ENCODE measurements around the gene NR4A2. TPM values are rescaled to one million over a fixed set of nuclear protein-coding genes. Genes with fewer than 3 reads are reported as not detected.
"Not testable (repeated sequence)": the region's sequence is repeated elsewhere in the genome, so short reads cannot be mapped to it uniquely, and the experiment has no call there.

The NR4A2 gene
- total RNA-seq, 2 experiments from 2014 or later, result 47.7 to 49.9 TPM

DNA sequence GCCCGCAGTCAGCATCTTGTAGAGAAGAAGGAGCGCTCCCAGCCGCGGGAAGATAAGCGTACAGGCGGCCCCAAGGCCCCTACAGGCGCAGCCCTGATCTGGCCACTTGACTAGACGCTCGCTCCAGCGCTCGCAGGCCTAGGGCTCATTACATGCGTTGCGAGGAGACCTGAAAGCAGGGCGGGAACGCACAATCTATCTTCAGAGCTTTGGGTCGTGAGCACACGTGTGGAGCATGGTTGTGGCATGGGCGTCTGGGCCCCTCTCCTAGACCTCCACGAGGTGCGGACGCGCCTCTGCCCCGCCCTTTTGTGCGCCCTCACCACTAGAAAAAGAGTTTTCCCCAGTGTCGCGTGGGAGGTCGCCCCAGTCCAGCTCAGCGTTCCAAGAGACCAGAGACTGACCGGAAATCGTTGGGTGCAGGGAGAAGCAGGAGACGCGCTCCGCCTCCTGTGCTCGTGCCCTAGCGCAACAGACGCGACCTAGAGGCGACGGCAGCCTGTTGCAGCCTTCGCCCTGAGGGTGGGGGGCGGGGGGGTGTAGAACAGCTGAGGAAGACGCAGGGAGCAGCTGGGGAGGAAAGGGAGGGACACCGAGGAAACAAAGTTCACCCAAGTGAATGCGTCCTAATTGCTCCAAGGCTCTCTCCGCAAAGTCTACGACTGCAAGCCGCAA lies 12.6 kb downstream of the NR4A2 start:
- Mint-ChIP-seq H3K36me3 (peaks cover 27% of the 10 kb centered on the region), H3K4me1 (peaks cover 41% of the 10 kb centered on the region), H3K27ac (no peak overlapping the region), H3K9me3 (no peaks in the 10 kb centered on the region), H3K4me3 (peak overlapping the region; percentile 52), H3K27me3 (peaks cover 88% of the 10 kb centered on the region)
- no peak for DNase-seq

GRCh38 chr2:156317631-156318030 lies 14.9 kb downstream of the NR4A2 start:
- Mint-ChIP-seq H3K4me3 (no peak overlapping the region), H3K9me3 (no peaks in the 10 kb centered on the region), H3K36me3 (peaks cover 7% of the 10 kb centered on the region)

DNA sequence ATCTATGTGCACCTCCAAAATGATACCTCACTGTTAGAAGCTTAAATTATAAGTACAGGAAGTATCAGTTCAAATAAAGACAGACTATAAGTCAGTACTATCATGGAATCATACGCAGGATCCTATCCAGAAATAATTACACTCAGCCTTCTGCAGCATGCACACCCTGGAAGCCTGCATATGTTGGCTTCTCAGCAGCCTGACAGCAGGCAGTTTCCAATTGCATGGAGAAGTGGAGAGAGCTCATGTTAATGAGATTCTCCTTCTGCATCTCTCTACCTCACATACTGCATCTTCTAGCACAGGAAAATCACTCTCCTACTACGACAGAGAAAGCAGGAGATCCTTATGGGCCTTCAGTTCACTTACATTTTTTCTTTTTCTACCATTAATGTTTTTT lies 20.5 kb downstream of the NR4A2 start:
- H3K4me3 Mint-ChIP-seq, result no peak overlapping the region
- H3K36me3 Mint-ChIP-seq, result no peaks in the 10 kb centered on the region
- no peak overlapping the region for H3K27ac Mint-ChIP-seq
- no peaks in the 10 kb centered on the region for H3K9me3 Mint-ChIP-seq
- peaks cover 61% of the 10 kb centered on the region for H3K27me3 Mint-ChIP-seq
- H3K4me1 Mint-ChIP-seq, result peaks cover 10% of the 10 kb centered on the region
- no peak for DNase-seq

More at GRCh38 chr2:156317631-156318030, 14.9 kb downstream of the NR4A2 start:
- no peak overlapping the region for H3K27ac Mint-ChIP-seq
- DNase-seq, result no peak
- H3K27me3 Mint-ChIP-seq, result peaks cover 91% of the 10 kb centered on the region
- peaks cover 28% of the 10 kb centered on the region for H3K4me1 Mint-ChIP-seq

- H3K4me1 Mint-ChIP-seq, result peaks cover 10% of the 10 kb centered on the region
- no peak for DNase-seq
- H3K27me3 Mint-ChIP-seq, result peaks cover 61% of the 10 kb centered on the region
- no peaks in the 10 kb centered on the region for H3K36me3 Mint-ChIP-seq
- no peaks in the 10 kb centered on the region for H3K9me3 Mint-ChIP-seq
- no peak overlapping the region for H3K4me3 Mint-ChIP-seq
- no peak overlapping the region for H3K27ac Mint-ChIP-seq
Observed at GRCh38 chr2:156310773-156311172, 21.7 kb downstream of the NR4A2 start.

GRCh38 chr2:156309917-156310316 lies 22.6 kb downstream of the NR4A2 start:
- Mint-ChIP-seq H3K4me1 (peaks cover 10% of the 10 kb centered on the region), H3K36me3 (no peaks in the 10 kb centered on the region), H3K9me3 (no peaks in the 10 kb centered on the region), H3K27ac (no peak overlapping the region), H3K4me3 (no peak overlapping the region), H3K27me3 (peaks cover 61% of the 10 kb centered on the region)
- DNase-seq, result no peak

DNA sequence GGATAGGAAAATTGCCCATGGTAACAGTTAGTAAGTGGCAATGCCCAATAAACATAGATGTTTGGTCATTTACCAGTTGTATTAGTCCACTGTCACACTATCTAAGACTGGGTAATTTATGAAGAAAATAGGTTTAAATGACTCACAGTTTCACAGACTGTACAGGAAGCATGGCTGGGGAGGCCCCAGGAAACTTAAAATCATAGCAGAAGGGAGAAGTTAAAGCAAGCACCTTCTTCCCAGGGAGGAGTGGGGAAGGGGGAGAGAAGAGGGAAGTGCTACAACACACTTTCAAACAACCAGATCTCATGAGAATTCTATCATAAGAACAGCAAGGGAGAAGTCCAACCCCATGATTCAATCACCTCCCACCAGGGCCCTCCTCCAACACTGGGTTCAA lies 23.4 kb downstream of the NR4A2 start:
- no peak overlapping the region for H3K4me3 Mint-ChIP-seq
- H3K9me3 Mint-ChIP-seq, result no peaks in the 10 kb centered on the region
- peaks cover 10% of the 10 kb centered on the region for H3K4me1 Mint-ChIP-seq
- H3K27me3 Mint-ChIP-seq, result peaks cover 62% of the 10 kb centered on the region
- no peak for DNase-seq
- no peak overlapping the region for H3K27ac Mint-ChIP-seq
- no peaks in the 10 kb centered on the region for H3K36me3 Mint-ChIP-seq

- H3K9me3 Mint-ChIP-seq, result no peaks in the 10 kb centered on the region
Observed at GRCh38 chr2:156306821-156307220, 25.7 kb downstream of the NR4A2 start.

DNA sequence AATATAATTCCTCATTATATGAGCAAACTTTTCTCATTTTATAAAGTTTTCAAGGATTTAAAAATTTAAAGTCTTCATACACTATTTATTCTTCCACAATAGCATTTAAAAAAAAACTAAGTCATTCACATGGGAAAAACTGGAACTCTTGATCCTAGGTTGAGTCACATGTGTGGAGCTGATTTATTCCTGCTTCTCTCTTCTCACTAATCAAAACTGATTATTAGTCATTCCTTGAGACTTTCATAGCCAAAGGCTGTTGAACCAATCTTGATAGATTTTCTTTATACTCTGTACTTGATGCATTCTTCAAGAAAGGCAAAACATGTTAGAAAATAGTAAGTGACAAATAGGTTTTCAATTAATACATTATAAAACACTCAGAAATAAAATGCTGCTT lies 27.4 kb downstream of the NR4A2 start:
- Mint-ChIP-seq H3K9me3 (peaks cover under 1% of the 10 kb centered on the region), H3K4me3 (no peak overlapping the region), H3K27ac (no peak overlapping the region), H3K4me1 (peaks cover 10% of the 10 kb centered on the region), H3K27me3 (peaks cover 48% of the 10 kb centered on the region), H3K36me3 (no peaks in the 10 kb centered on the region)
- no peak for DNase-seq

More at GRCh38 chr2:156306821-156307220, 25.7 kb downstream of the NR4A2 start:
- no peak overlapping the region for H3K27ac Mint-ChIP-seq
- H3K27me3 Mint-ChIP-seq, result peaks cover 54% of the 10 kb centered on the region
- no peak overlapping the region for H3K4me3 Mint-ChIP-seq
- peaks cover 10% of the 10 kb centered on the region for H3K4me1 Mint-ChIP-seq
- no peak for DNase-seq
- no peaks in the 10 kb centered on the region for H3K36me3 Mint-ChIP-seq

- no peaks in the 10 kb centered on the region for H3K36me3 Mint-ChIP-seq
- no peak for DNase-seq
- no peak overlapping the region for H3K4me3 Mint-ChIP-seq
- H3K27me3 Mint-ChIP-seq, result peaks cover 30% of the 10 kb centered on the region
- H3K4me1 Mint-ChIP-seq, result no peaks in the 10 kb centered on the region
- no peak overlapping the region for H3K27ac Mint-ChIP-seq
- H3K9me3 Mint-ChIP-seq, result peaks cover 5% of the 10 kb centered on the region
Observed at GRCh38 chr2:156300337-156300736, 32.2 kb downstream of the NR4A2 start.

DNA sequence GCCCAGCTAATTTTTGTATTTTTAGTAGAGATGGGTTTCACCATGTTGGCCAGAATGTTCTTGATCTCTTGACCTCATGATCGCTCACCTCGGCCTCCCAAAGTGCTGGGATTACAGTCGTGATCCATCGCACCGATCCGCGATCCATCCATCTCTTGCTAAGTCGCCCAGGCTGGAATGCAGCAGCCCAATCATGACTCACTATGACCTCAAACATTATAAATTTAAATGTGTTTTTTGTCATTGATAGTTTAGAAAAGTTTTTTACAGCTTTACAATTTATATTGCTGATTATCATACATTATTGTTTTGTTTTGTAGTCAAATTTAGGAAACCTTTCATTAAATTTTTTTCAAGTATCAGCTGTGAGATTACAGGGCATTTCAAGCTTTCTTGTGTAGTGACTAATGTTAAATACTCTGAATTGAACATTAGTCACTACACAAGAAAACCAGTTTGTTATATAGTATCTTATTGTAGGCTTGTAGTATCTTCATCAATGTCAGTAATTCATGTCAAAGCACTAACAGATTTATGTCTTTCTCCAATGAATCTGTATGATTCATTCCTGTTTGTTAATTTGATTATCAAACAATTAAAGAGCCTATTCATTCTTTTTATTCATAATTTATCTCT lies 37.5 kb downstream of the NR4A2 start:
- H3K27me3 Mint-ChIP-seq, result peaks cover 20% of the 10 kb centered on the region
- no peaks in the 10 kb centered on the region for H3K4me1 Mint-ChIP-seq

GRCh38 chr2:156293382-156293781 lies 39.1 kb downstream of the NR4A2 start:
- not testable (repeated sequence) for H3K4me3 Mint-ChIP-seq, DNase-seq, H3K9me3 Mint-ChIP-seq, H3K27ac Mint-ChIP-seq, H3K4me1 Mint-ChIP-seq, H3K36me3 Mint-ChIP-seq
- H3K27me3 Mint-ChIP-seq, result peaks cover 27% of the 10 kb centered on the region

More for the DNA sequence above, 37.5 kb downstream of the NR4A2 start:
- Mint-ChIP-seq H3K4me3 (no peak overlapping the region), H3K9me3 (peaks cover 4% of the 10 kb centered on the region), H3K27ac (no peak overlapping the region), H3K36me3 (no peaks in the 10 kb centered on the region)
- DNase-seq, result no peak

- Mint-ChIP-seq H3K4me1 (no peaks in the 10 kb centered on the region), H3K9me3 (no peaks in the 10 kb centered on the region)
- DNase-seq, result no peak
Observed at GRCh38 chr2:156279446-156280150, 52.9 kb downstream of the NR4A2 start.

More at GRCh38 chr2:156279446-156280150, 52.9 kb downstream of the NR4A2 start:
- H3K4me3 Mint-ChIP-seq, result no peak overlapping the region
- H3K27me3 Mint-ChIP-seq, result peaks cover 34% of the 10 kb centered on the region
- no peak overlapping the region for H3K27ac Mint-ChIP-seq
- H3K36me3 Mint-ChIP-seq, result no peaks in the 10 kb centered on the region

Other genes with a start within 250 kb of the NR4A2 start
- 10 to 100 TPM; 41.2 to 46.2 TPM for gene GPD2, start 103.7 kb upstream of the NR4A2 start, total RNA-seq